Spleen (tissue), 11 donors: ENCODE results near the gene CLDN17. TPM values are rescaled to one million over a fixed set of nuclear protein-coding genes. Genes with fewer than 3 reads are reported as not detected.

Source experiments
- DNase-seq: peaks from one replicate; pipeline ENCODE4 v3.0.0-alpha.2; 2020
- H3K27ac ChIP-seq, 8 donors: fragments of 200-600 bp; sonication (generic) in 7 of 8; 1 replicate in 4 of 8; 2 replicates in 4 of 8; pipeline versions ENCODE4 v1.5.0 to v1.8.0; 2016 to 2021; ENCODE audit warnings: inconsistent platforms in 4 of 8, mild to moderate bottlenecking in 4 of 8, moderate library complexity in 1 of 8
- H3K27me3 ChIP-seq, 7 donors: fragments of 200-600 bp; sonication (generic) in 6 of 7; replicated peaks in 1 of 7; 1 replicate in 4 of 7; 2 replicates in 3 of 7; pipeline versions ENCODE4 v1.5.0 to v1.8.0; 2016 to 2021; ENCODE audit warnings: inconsistent platforms in 3 of 7, mild to moderate bottlenecking in 1 of 7
- H3K36me3 ChIP-seq, 6 donors: fragments of 200-600 bp; sonication (generic) in 5 of 6; 1 replicate in 4 of 6; 2 replicates in 2 of 6; pipeline versions ENCODE4 v1.5.0 to v1.8.0; 2016 to 2021; ENCODE audit warnings: inconsistent platforms in 2 of 6
- H3K4me1 ChIP-seq, 6 donors: fragments of 200-600 bp; sonication (generic) in 5 of 6; 1 replicate in 3 of 6; 2 replicates in 3 of 6; pipeline versions ENCODE4 v1.5.0 to v1.8.0; 2016 to 2021; ENCODE audit warnings: inconsistent platforms in 3 of 6
- H3K4me3 ChIP-seq, 8 donors: fragments of 200-600 bp; sonication (generic) in 7 of 8; 1 replicate in 4 of 8; 2 replicates in 4 of 8; pipeline versions ENCODE4 v1.5.0 to v1.8.0; 2016 to 2021; ENCODE audit warnings: inconsistent platforms in 4 of 8, mild to moderate bottlenecking in 4 of 8, moderate library complexity in 2 of 8
- H3K9me3 ChIP-seq, 8 donors: fragments of 200-600 bp; sonication (generic) in 7 of 8; 1 replicate in 4 of 8; 2 replicates in 4 of 8; pipeline versions ENCODE4 v1.5.0 to v1.8.0; 2016 to 2021; ENCODE audit warnings: inconsistent platforms in 4 of 8
- CTCF ChIP-seq, 11 experiments: fragments of 200-600 bp in 7 of 11; fragments of 450-650 bp in 4 of 11; sonication (generic) in 4 of 11; IDR thresholded peaks in 8 of 11; conservative IDR thresholded peaks in 3 of 11; 1 replicate in 7 of 11; 2 replicates in 4 of 11; pipeline versions ENCODE4 v1.4.0 to v1.8.0; 2016 to 2021; ENCODE audit warnings: antibody characterized with exemption in 11 of 11, inconsistent platforms in 4 of 11, mild to moderate bottlenecking in 1 of 11
- POLR2A ChIP-seq, 3 donors: fragments of 450-650 bp; IDR thresholded peaks; one replicate each; pipeline ENCODE4 v1.5.1; 2017; ENCODE audit warnings: antibody characterized with exemption in 3 of 3, mild to moderate bottlenecking in 1 of 3
- POLR2AphosphoS5 ChIP-seq, 3 donors: sonication (generic); formaldehyde crosslinking; IDR thresholded peaks; one replicate each; pipeline ENCODE4 v1.5.1; 2017; ENCODE audit warnings: antibody characterized with exemption in 3 of 3
- WGBS, 5 donors: extraction: QIAGEN DNeasy Blood & Tissue Kit in 3 of 5; methylation state at CpG; one replicate each; pipeline versions ENCODE4 v1.1.5 to v1.1.7; 2013 to 2018; 5-methylcytosine and 5-hydroxymethylcytosine counted together
- intact Hi-C: fragments of 100-400 bp; cut with DNase I; formaldehyde crosslinking; loops from one replicate; pipeline ENCODE4 v1.15.0; 2023; ENCODE audit warnings: low total_unique reads
- polyA plus RNA-seq, 3 donors: library from polyadenylated mRNA; stranded (reverse); fragments of 200-250 nt; gene quantifications; one replicate each; pipeline ENCODE4 v1.2.1, GENCODE V29; 2013
- total RNA-seq, 7 donors: library from RNA; depleted of rRNA in 3 of 7; stranded (reverse); fragments of >200 nt in 3 of 7; fragmentation: NEBNext Ultra II Directional in 4 of 7; extraction: Animal tissue kit (Norgen Biotek cat#: 25700) in 4 of 7; gene quantifications; one replicate each; pipeline versions ENCODE4 v1.1.0 to v1.2.1, GENCODE V29; 2016 to 2021
- donor health status: healthy with polysubstance abuse.
- donor health status: DM: no; HTN: no; CAD: no; lungs with moderate emphysema.
- donor health status: DM: no; HTN: no; CAD: no.
- donor health status: Bipolar disorder and iron deficiency.
- donor health status: healthy.
- donor health status: DM: no; HTN: no; CAD: no.
- donor health status: DM: yes; HTN: yes; CAD: no.

Gene CLDN17
- total and polyA plus RNA-seq, 10 donors: not detected

- Histone ChIP-seq H3K27ac (no peak overlapping the region), H3K9me3 (peaks cover 0 to 5% (median 0%) of the 10 kb centered on the region in 8 donors), H3K27me3 (no peaks in the 10 kb centered on the region), H3K4me3 (no peak overlapping the region), H3K36me3 (no peaks in the 10 kb centered on the region), H3K4me1 (no peaks in the 10 kb centered on the region)
- no peak for DNase-seq
- TF ChIP-seq POLR2AphosphoS5 (IDR thresholded peaks at IDR 0.05): no peak
- TF ChIP-seq POLR2A (IDR thresholded peaks at IDR 0.05): no peak
- no peak for TF ChIP-seq CTCF (IDR thresholded peaks at IDR 0.05 in 8 of 11, conservative IDR thresholded peaks at IDR 0.05 in 3 of 11)
- intact Hi-C loops: no loop called here
Measured at GRCh38 chr21:30126576-30126975, 40.0 kb downstream of the CLDN17 start.

- 49 to 61% (median 60%) methylated on average over 2 of the region's 2 CpGs for WGBS, 5 donors
- intact Hi-C loops: no loop called here
Measured at GRCh38 chr21:30117631-30118030, 49.0 kb downstream of the CLDN17 start.

GRCh38 chr21:30116479-30116878, 50.1 kb downstream of the CLDN17 start:
- Histone ChIP-seq H3K4me1 (no peaks in the 10 kb centered on the region), H3K27ac (no peak overlapping the region), H3K9me3 (peaks cover 0 to 5% (median 0%) of the 10 kb centered on the region in 8 donors), H3K36me3 (no peaks in the 10 kb centered on the region), H3K27me3 (no peaks in the 10 kb centered on the region), H3K4me3 (no peak overlapping the region)
- DNase-seq: no peak
- no peak for TF ChIP-seq CTCF (IDR thresholded peaks at IDR 0.05 in 8 of 11, conservative IDR thresholded peaks at IDR 0.05 in 3 of 11)
- no peak for TF ChIP-seq POLR2AphosphoS5 (IDR thresholded peaks at IDR 0.05)
- no peak for TF ChIP-seq POLR2A (IDR thresholded peaks at IDR 0.05)
- WGBS, 5 donors: 85 to 95% (median 89%) methylated on average over 3 of the region's 3 CpGs
- intact Hi-C loops: no loop called here

More at GRCh38 chr21:30117631-30118030, 49.0 kb downstream of the CLDN17 start:
- DNase-seq: no peak
- H3K27me3 ChIP-seq: no peaks in the 10 kb centered on the region
- H3K36me3 ChIP-seq: no peaks in the 10 kb centered on the region
- no peaks in the 10 kb centered on the region for H3K4me1 ChIP-seq
- TF ChIP-seq POLR2A (IDR thresholded peaks at IDR 0.05) (no peak), CTCF (IDR thresholded peaks at IDR 0.05 in 8 of 11, conservative IDR thresholded peaks at IDR 0.05 in 3 of 11) (no peak), POLR2AphosphoS5 (IDR thresholded peaks at IDR 0.05) (no peak)
- no peak overlapping the region for H3K27ac ChIP-seq
- H3K4me3 ChIP-seq: no peak overlapping the region
- H3K9me3 ChIP-seq: peaks cover 0 to 5% (median 0%) of the 10 kb centered on the region in 8 donors

Other genes starting within 250 kb of the CLDN17 start
- under 1 TPM in 1 of 7 donors, not detected in 6; 0.17 TPM for gene GRIK1, start 226.8 kb downstream of the CLDN17 start, total RNA-seq
- gene GRIK1, start 226.8 kb downstream of the CLDN17 start, polyA plus RNA-seq: under 1 TPM in 2 of 3 donors, not detected in 1; 0.02 to 0.04 TPM
- gene CLDN8, start 49.3 kb upstream of the CLDN17 start, total RNA-seq: not detected
- not detected for gene CLDN8, start 49.3 kb upstream of the CLDN17 start, polyA plus RNA-seq
- gene KRTAP24-1, start 116.1 kb upstream of the CLDN17 start, total RNA-seq: not detected
- not detected for gene KRTAP24-1, start 116.1 kb upstream of the CLDN17 start, polyA plus RNA-seq
- gene KRTAP25-1, start 122.7 kb upstream of the CLDN17 start, total RNA-seq: not detected
- not detected for gene KRTAP25-1, start 122.7 kb upstream of the CLDN17 start, polyA plus RNA-seq
- not detected for gene KRTAP26-1, start 153.5 kb upstream of the CLDN17 start, total RNA-seq
- not detected for gene KRTAP26-1, start 153.5 kb upstream of the CLDN17 start, polyA plus RNA-seq
- gene KRTAP27-1, start 170.9 kb upstream of the CLDN17 start, total RNA-seq: not detected
- gene KRTAP27-1, start 170.9 kb upstream of the CLDN17 start, polyA plus RNA-seq: not detected
- gene KRTAP23-1, start 181.8 kb upstream of the CLDN17 start, total RNA-seq: not detected
- gene KRTAP23-1, start 181.8 kb upstream of the CLDN17 start, polyA plus RNA-seq: not detected
- gene KRTAP13-2, start 205.5 kb upstream of the CLDN17 start, total RNA-seq: not detected
- not detected for gene KRTAP13-2, start 205.5 kb upstream of the CLDN17 start, polyA plus RNA-seq
- gene KRTAP13-1, start 229.2 kb upstream of the CLDN17 start, total RNA-seq: not detected
- gene KRTAP13-1, start 229.2 kb upstream of the CLDN17 start, polyA plus RNA-seq: not detected